GM18498 (cell line): ENCODE measurements around the gene PAFAH1B2.
A peak's percentile ranks its signal among the peaks of the same experiment; 100 is the strongest.
"Not testable (repeated sequence)": the region's sequence is repeated elsewhere in the genome, so short reads cannot be mapped to it uniquely, and the experiment has no call there.

Experiments used
- ATAC-seq: cut with Tn5 transposase; IDR thresholded peaks from one replicate; pipeline ENCODE4 v1.9.1; 2021; ENCODE audit warnings: mild to moderate bottlenecking, moderate library complexity; ENCODE audit not compliant: unreplicated experiment

The PAFAH1B2 gene

DNA sequence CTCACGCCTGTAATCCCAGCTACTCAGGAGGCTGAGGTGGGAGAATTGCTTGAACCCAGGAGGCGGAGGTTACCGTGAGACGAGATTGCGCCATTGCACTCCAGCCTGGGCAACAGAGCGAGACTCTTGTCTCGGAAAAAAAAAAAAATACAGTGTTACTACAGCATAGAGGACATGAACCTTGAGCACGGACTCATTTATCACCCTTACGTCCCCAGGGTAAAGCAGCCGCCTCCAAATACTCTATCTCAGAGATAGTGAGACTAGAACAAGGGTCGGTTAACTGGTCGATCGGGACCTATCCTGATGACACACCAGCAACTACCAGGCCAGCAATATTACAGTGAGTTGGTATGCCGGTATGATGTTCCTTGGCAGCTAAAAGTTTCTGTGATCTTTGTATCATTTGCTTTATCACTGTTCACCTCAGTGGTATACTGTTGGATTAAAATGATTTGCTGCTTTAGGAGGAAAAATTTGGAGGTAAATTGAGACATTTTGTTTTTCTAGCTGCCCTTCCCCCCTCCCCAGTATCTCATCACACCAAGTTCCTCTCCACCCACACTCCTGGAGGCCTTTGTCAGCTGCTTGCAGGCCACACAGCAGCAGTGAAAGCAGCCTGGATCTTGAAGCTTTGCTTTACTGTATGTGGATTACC, 27.4 kb downstream of the PAFAH1B2 start:
- no peak for ATAC-seq

DNA sequence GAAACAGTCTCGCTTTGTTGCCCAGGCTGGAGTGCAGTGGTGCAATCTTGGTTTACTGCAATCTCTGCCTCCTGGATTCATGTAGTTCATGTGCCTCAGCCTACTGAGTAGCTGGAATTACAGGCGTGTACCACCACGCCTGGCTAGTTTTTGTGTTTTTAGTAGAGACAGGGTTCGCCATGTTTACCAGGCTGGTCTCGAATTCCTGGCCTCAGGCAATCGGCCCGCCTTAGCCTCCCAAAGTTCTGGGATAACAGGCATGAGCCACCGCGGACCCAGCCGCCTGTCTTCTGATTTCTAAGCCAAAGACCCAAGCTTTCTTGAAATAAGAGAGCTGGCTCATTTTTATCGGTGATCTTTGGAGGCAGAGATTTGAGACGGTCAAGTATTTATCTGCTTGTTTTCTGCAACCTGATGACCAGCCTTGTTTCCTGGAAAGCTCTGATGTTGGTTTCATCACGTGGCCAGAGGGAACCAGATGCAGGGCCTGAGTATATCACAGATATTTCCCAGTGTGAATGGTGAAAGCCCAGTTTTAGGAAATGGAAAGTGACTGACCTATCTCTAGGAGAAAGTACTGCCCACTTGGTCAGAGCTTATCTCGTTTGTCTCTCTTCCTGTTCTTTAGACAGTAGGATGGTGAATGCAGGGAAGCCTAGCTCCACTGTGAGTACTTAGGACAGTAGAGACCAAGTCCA, 28.8 kb downstream of the PAFAH1B2 start:
- no peak for ATAC-seq

DNA sequence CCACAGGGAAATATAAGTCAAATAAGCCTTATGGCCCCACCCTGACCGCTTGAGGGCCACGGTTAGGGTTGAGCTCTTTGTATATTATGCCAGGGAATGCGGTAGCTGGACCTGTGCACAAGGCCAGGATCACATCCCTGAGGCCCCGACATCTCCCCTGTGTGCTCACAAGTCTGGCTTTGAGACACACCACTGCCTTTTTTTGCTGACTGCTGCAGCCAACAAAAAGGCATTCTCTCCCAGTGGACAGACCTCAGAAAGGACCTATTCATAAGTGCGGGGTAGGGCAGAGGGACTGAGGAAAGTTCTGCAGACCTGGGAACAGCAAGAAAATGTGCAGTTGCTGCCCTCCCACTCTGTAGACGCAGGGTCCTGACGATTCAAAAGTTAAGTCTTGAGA, 31.0 kb downstream of the PAFAH1B2 start:
- no peak for ATAC-seq

DNA sequence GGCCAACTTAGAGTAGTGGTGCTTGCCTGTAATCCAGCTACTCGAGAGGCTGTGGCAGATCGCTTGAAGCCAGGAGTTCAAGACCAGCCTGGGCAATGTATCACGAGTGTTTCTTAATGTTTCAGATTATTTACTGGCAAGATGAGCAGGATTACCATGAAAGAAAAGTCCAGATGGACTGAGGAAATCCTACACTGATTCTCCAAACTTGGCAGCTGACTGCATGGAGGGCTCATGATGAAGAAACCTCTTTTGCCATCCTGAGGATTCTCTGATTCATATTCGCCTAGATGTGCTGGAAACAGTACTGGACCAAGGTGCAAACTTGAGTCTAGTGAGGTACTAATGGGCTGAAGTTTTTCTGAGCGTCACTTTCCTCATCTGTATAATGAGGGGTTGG, 31.7 kb downstream of the PAFAH1B2 start:
- ATAC-seq, result no peak

DNA sequence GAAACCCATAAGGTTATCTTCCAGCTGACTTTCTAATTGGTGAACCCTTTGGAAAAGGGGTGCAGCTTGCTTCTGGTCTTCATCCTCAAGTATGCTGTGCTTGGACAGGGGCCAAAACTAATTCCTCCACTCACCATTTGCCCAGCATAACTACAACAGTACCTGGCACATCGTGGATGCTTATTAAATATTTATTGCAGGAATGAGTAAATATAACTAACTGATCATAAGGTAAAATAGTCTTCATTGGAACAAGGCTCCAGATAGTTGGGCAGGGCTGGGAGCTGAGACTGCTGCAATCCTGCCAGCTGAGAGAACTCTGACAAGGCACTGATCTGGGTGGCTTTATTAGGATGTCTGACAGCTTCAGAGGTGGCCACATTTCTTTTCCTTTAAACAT, 32.1 kb downstream of the PAFAH1B2 start:
- no peak for ATAC-seq

DNA sequence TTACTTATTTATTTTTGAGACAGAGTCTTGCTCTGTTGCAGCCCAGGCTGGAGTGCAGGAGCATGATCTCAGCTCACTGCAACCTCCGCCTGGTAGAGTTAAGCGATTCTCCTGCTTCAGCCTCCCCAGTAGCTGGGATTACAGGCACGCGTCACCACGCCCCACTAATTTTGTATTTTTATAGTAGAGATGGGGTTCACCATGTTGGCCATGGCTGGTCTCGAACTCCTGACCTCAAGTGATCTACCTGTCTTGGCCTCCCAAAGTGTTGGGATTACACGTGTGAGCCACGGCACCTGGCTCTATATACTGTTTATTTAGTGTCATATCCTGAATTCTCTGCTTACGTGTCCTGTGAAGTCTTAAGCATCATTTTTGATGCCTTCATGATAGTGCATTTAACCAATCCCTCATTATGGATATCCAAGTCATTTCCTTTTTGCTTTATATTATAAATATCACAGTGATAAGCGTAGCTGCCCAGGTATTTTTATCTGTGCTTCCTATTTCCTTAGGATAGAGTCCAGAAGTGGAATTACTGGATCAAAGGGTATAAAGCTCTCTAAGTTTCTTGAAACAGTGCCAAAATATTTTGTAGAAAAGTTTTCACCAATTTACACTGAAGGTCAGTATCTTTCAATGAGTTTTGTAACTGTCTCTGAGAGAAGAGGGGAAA, 33.6 kb downstream of the PAFAH1B2 start:
- no peak for ATAC-seq

DNA sequence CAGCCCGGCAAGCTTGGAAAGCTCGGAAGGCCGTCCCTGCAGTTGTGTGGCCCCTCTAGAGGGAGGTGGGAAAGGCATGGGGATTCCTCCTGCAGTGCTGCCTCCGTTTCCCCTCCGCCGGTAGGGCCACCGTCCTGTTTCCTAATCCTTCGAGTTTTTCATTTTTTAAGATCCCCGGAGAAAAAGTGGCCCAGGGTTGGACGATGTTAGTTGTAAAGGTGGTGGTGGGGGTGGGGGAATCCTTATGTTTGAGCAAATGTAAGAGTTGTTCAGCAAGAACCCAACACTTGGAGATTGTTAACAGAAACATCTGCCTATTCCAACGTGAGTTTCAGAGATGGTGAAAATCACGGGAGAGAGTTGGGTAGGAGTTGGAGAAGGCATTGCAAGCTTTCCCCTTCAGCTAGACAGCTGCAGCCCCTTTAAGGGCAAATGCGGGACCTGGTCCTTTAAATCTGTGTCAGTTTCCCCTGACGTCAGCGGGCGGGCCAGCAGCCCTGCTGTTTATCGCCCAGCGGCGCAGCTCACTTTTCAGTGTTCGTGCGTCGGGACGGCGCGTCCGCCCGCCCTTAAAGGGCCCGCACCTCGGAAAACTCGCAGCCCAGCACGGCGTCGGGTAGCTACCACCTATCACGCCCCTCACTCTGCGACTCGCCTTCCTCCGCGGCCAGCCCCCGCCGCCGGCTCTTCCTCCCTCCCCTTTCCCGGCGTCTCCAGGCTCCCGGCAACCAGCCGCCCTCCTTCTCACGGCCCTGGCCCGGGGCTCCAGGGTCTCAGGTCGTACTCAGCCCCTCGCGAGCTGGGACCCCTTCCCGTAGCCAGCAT, 34.3 kb downstream of the PAFAH1B2 start, which contains the start of gene SIDT2:
TSS of gene SIDT2 (plus strand) at position 534 of the 825 bp plus-strand sequence. CDS start 521 bp downstream, outside the sequence.
- ATAC-seq, result peak; percentile 91

DNA sequence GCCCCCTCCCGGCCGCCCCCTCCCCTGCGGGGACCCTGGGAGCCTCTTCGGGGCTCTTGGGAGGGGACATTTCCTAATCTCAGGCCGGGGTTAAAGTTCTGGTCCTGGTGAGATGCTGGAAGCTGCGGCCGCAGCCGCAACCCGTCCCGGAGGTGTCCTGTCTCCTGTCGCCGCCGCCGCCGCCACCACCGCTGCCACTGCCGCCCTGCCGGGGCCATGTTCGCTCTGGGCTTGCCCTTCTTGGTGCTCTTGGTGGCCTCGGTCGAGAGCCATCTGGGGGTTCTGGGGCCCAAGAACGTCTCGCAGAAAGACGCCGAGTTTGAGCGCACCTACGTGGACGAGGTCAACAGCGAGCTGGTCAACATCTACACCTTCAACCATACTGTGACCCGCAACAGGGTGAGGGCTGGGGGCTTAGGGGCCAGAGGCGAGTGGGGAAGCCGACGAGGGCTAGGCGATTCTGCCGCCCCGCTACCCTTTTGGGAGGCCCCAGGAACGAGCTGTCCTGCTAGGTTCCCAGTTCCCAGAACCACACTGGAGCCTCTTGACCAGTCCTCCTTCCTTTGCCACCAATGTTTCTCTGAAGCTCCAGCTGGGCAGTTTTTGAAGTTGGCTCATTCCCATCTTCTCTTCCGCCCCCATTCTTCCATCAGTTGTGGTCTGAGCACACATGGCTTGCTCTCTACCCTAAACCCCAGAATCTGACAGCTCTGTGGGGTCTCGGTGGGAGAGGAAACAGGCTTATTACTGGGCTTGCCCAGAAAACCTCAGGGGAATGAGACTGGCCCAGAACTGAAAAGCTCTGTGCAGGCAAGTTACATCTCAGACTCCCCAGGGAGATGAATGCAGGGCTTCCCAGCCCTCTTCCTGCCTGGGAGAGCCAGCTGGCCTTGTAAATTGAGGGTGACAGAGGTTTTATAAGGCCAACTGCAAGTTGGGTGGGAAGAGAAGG, 35.2 kb downstream of the PAFAH1B2 start:
- peak; percentile 33 for ATAC-seq

DNA sequence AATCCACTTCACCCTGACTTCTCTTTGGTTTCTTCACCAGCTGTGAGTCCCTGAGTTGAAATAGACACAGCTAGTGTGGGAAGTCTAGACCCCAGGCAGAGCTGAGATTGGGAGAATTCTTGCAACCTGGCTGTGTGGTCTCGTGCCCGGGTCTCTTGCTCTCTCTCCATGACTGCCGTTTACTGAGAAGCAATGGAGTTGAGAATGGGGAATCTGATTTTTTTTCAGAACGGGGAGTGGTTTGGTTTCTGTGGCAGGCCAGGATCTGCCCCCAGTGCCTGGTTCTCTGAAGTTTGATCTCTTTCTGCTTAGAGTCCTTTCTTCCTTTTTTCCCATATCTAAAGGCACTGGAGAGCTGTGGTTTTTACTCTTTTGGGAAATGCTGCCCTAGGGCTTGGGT, 35.9 kb downstream of the PAFAH1B2 start:
- ATAC-seq, result no peak

DNA sequence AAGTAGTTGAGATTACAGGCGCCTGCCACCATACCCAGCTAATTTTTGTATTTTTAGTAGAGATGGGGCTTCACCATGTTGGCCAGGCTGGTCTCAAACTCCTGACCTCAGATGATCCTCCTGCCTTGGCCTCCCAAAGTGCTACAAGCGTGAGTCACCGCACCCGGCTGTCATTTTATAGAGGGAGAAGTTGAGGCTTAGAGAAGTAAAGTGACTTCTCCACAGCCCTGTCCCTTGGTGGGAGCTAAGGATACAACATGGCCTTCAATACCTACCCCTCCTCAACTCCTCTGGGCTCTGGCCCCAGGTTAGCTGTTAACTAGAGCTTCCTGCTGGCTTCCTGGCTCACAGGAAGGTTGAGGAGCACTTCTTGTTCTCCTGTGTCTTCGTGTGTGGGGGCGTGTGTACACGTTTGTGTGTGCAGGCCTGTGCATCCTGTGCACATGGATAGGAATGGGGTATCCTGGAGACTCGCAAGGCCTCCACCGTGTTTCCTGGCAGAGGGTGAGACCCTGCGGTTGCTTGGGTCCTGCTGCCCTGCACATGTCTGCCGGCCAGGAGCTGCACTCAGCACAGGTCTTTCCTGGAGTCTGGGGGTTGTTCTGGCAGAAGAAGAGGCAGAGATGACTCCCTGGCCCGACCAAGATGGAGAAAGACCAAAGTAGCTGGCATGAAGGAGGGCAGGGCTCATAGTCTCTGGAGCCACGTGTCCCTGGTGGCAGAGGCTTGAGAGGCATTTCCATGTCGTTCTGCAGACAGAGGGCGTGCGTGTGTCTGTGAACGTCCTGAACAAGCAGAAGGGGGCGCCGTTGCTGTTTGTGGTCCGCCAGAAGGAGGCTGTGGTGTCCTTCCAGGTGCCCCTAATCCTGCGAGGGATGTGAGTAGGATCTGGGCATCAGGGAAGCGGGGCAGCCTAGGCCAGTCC, 36.8 kb downstream of the PAFAH1B2 start:
- ATAC-seq, result peak; percentile 38

DNA sequence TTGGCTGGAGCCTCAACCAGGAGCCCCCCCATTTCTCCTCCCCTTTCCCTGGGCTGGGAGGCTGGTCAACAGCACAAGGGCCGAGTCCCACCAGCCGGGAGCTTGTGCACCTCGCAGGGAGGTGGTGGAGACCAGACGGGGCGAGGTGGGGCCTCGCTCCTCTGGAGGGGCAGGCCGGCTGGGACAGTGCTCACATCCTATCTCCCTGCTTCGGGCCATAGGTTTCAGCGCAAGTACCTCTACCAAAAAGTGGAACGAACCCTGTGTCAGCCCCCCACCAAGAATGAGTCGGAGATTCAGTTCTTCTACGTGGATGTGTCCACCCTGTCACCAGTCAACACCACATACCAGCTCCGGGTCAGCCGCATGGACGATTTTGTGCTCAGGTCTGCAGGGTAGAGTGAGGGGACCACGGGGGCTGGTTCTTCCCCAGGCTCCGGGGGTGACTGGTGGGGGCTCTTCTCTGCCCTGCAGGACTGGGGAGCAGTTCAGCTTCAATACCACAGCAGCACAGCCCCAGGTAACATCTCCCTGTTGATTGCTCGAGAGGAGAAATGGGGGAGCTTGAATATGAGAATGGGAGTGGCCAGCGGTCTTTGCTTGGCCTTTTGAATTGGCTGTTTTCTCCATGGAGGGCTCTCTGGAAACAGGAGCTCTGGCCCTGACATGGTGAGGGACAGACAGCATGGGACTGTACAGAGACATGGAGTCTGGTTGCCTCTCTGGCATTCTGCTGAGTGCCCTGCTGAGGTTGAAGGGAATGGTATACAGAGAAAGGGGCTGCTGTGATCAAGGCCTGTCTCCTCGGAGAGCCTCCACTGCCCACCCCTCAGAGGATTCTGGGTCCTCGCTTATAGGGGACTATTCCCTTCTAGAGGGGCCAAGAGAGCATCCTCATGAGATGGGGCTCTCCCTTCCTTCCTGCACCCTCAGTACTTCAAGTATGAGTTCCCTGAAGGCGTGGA, 37.8 kb downstream of the PAFAH1B2 start:
- no peak for ATAC-seq

DNA sequence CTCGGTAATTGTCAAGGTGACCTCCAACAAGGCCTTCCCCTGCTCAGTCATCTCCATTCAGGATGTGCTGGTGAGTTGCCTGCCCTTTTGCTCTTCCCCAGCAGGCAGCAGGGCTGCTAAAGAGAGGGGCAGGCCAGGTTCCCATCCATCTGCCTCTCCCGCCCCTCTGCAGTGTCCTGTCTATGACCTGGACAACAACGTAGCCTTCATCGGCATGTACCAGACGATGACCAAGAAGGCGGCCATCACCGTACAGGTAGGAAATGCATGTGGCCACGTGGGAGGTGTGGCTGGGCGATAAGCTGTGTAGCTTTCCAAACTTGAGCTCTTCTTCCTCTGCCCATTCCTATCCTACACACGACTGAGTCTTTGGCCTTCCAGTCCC, 38.5 kb downstream of the PAFAH1B2 start:
- ATAC-seq, result no peak

DNA sequence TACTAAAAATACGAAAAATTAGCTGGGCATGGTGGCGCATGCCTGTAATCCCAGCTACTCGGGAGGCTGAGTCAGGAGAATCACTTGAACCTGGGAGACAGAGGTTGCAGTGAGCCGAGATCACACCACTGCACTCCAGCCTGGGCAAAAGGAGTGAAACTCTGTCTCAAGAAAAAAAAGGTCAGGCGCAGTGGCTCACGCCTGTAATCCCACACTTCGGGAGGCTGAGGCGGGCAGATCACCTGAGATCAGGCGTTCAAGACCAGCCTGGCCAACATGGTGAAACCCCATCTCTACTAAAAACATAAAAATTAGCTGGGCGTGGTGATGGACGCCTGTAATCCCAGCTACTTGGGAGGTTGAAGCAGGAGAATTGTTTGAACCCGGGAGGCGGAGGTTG, 39.1 kb downstream of the PAFAH1B2 start:
- ATAC-seq, result not testable (repeated sequence)

DNA sequence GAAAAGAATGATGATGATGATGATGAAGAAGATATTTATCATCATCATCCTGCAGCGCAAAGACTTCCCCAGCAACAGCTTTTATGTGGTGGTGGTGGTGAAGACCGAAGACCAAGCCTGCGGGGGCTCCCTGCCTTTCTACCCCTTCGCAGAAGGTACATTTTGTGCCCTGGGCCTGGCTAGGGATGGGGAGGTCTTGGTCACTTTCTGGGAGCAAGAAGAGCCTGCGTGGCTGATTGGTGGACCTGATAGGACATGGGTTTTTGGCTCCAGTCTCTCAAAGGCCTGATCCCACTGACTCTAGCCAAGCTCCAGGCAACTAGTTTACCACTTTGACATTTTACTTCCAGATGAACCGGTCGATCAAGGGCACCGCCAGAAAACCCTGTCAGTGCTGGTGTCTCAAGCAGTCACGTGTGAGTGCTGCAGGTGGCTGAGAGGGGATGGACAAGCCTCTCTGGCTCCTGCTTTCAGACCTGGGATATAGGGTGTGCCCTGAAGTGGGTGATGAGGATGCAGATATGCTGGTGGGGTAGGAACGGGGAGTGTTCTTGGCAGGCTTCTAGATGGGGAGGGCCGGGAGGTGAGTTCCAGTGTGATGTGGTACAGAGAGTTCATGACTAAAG, 39.8 kb downstream of the PAFAH1B2 start:
- no peak for ATAC-seq

DNA sequence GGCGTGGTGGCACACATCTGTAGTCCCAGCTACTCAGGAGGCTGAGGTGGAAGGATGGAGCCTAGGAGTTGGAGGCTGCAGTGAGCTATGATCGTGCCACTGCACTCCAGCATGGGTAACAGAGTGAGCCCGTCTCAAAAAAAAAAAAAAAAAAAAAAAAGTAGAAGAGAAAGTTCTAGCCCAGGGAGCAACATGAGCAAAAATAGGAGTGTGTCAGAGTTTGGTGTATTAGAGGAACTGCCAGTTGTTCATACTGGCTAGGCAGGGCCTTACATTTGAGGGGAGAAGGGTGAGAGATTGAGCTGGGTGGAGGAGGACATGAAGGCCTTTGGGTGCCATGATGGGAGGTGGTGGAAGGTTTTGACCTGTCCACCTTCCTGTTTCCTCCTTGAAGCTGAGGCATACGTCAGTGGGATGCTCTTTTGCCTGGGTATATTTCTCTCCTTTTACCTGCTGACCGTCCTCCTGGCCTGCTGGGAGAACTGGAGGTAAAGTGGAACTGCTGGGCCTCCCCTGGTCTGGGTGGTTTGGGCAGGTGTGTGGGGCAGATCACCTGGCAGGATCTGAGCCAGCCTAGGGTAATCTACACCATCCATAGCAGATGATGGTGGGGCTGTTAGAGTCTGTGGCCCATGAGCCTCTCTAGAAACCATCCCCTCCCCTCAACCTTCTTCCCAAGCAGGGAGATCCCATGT, 41.8 kb downstream of the PAFAH1B2 start:
- ATAC-seq, result no peak

DNA sequence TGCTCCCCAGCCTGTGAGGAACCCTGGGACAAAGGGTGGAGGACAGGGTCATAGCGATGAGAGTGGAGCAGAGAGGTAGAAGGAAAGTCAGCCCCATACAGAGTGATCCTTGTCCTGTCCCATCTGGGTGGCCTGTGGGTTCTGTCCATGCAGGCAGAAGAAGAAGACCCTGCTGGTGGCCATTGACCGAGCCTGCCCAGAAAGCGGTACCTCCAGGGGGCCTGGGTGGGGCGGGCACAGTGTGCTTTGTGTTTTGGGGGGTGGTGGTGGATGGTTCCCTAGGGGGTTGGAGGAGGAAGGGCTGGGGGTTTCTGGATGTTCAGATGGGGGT, 42.3 kb downstream of the PAFAH1B2 start:
- no peak for ATAC-seq

DNA sequence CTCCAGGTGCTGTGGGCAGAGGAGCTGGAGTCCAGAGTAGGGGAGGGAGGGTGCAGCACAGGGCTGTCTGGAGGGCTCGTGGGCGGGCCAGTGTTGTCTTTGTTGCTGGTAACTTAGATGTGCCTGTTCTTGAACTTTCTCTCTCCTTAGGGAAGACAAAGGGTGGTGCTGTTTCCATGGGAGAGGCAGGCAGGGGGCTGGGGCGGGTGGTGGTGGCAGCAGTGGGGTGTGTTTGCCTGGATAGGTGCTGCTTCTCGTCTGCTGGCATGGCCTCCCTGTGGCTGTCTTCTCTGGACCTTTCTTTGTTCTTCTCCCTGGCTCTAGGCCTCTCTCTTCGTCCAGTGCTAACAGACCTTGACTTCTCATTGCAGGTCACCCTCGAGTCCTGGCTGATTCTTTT, 42.9 kb downstream of the PAFAH1B2 start:
- ATAC-seq, result no peak
